ENCODE data around the gene C11orf86. TPM values are rescaled to one million over a fixed set of nuclear protein-coding genes. Genes with fewer than 3 reads are reported as not detected.
A peak's percentile ranks its signal among the peaks of the same experiment; 100 is the strongest.

The C11orf86 gene
- total RNA-seq, 1 donor from 2014 or later: not detected

DNA sequence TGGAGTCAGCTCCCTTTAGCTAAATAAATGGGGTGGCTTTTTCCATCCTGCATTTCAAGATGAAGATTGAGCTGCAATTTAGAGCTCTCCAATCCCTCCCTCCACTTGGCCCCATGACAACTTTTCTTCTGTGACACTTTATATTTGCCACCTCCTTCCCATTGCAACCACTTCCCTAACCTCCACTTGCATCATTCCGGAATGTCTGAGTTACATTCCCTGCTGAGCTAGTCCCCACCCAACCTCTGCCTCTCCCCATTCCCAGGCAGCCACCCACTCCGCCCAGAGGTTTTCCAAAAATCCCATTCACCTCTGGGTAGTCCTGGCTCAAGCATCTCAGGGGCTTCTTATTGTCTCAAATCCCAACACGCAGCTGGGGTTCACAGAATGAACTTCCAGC is 41.6 kb upstream of the C11orf86 start:
- FAIRE-seq: no peak
- H3K27ac Mint-ChIP-seq (ENCODE audit: unreplicated experiment): peak overlapping the region; percentile 44
- peaks cover 3% of the 10 kb centered on the region for H3K4me1 ChIP-seq (ENCODE audit: insufficient read depth, low read length)
- no peak overlapping the region for H3K27ac ChIP-seq (ENCODE audit: low read depth, low read length)
- no peaks in the 10 kb centered on the region for H3K36me3 ChIP-seq (ENCODE audit: insufficient read depth, low read length)
- peaks cover 7% of the 10 kb centered on the region for H3K9me3 Mint-ChIP-seq (ENCODE audit: unreplicated experiment)
- H3K36me3 Mint-ChIP-seq (ENCODE audit: low read depth, unreplicated experiment): no peaks in the 10 kb centered on the region
- peaks cover 5% of the 10 kb centered on the region for H3K4me1 Mint-ChIP-seq (ENCODE audit: low read depth, unreplicated experiment)
- H3K79me2 ChIP-seq (ENCODE audit: insufficient read depth, low read length): no peaks in the 10 kb centered on the region
- H3K9ac ChIP-seq (ENCODE audit: low read length): no peak overlapping the region
- H3K9me3 ChIP-seq (ENCODE audit: insufficient read depth, low read depth, low read length): no peaks in the 10 kb centered on the region
- peak; percentile 33 for DNase-seq (ENCODE audit: low read depth)
- H2AFZ ChIP-seq (ENCODE audit: low read depth, low read length): no peak overlapping the region
- no peak for TF ChIP-seq EZH2 (IDR thresholded peaks at IDR 0.05; ENCODE audit: insufficient read depth, low read length)
- TF ChIP-seq, protein P1, sequence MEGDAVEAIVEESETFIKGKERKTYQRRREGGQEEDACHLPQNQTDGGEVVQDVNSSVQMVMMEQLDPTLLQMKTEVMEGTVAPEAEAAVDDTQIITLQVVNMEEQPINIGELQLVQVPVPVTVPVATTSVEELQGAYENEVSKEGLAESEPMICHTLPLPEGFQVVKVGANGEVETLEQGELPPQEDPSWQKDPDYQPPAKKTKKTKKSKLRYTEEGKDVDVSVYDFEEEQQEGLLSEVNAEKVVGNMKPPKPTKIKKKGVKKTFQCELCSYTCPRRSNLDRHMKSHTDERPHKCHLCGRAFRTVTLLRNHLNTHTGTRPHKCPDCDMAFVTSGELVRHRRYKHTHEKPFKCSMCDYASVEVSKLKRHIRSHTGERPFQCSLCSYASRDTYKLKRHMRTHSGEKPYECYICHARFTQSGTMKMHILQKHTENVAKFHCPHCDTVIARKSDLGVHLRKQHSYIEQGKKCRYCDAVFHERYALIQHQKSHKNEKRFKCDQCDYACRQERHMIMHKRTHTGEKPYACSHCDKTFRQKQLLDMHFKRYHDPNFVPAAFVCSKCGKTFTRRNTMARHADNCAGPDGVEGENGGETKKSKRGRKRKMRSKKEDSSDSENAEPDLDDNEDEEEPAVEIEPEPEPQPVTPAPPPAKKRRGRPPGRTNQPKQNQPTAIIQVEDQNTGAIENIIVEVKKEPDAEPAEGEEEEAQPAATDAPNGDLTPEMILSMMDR (IDR thresholded peaks at IDR 0.05; ENCODE audit: insufficient read depth, low read depth, low read length): no peak
- H4K20me1 ChIP-seq (ENCODE audit: insufficient read depth, low read length): peaks cover 19% of the 10 kb centered on the region
- H3K4me2 ChIP-seq (ENCODE audit: low read length): no peak overlapping the region
- no peak overlapping the region for H3K4me3 Mint-ChIP-seq (ENCODE audit: unreplicated experiment)
- peaks cover 3% of the 10 kb centered on the region for H3K27me3 Mint-ChIP-seq (ENCODE audit: low read depth, unreplicated experiment)
- no peaks in the 10 kb centered on the region for H3K27me3 ChIP-seq (ENCODE audit: insufficient read depth, low read length)
- H3K4me3 ChIP-seq (ENCODE audit: insufficient read depth, low read depth, low read length): no peak overlapping the region

DNA sequence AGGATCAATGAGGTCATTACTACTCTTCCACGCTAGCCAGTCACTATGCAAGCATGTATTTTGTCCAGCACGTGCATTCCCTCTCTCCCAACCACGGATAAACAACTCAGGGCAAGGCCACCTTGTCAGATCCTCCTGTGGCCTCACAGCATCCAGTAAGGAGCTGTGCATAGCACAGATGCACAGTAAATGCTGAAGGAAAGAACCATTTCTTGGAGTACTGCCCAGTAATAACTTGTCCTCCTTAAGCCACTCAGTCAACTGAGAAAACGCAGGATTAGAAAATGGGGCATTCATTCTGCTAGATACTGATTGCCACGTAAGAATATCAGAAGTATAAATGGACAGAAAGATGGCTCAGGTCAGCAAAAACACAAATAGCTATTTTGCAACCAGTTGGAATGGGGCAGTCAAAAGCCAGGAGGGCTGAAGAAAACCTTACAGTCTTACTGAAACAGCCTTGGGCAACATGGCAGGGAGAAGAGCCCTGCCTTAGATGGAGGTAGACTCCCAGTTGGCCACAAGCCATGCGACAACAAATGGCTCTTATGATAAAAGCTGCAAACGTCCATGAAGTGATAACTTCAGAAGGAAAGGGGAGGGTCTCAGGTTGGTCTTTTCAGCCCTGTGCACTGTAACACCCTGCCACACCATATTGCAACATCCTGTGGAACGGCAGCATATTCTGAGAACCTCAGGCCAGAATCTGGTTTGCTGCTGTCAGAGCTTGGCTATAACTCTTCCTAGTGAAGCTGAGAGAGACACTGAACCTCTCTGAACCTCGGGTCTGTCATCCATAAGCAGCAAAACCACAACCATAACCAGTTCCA is 39.9 kb upstream of the C11orf86 start:
- Histone ChIP-seq H3K27ac (ENCODE audit: low read depth, low read length) (no peak overlapping the region), H3K9me3 (ENCODE audit: insufficient read depth, low read depth, low read length) (no peaks in the 10 kb centered on the region), H3K79me2 (ENCODE audit: insufficient read depth, low read length) (no peaks in the 10 kb centered on the region), H3K9ac (ENCODE audit: low read length) (no peak overlapping the region), H3K36me3 (ENCODE audit: insufficient read depth, low read length) (no peaks in the 10 kb centered on the region), H3K4me1 (ENCODE audit: insufficient read depth, low read length) (peaks cover 3% of the 10 kb centered on the region), H3K4me3 (ENCODE audit: insufficient read depth, low read depth, low read length) (no peak overlapping the region), H3K4me2 (ENCODE audit: low read length) (no peak overlapping the region), H3K27me3 (ENCODE audit: insufficient read depth, low read length) (no peaks in the 10 kb centered on the region), H2AFZ (ENCODE audit: low read depth, low read length) (no peak overlapping the region), H4K20me1 (ENCODE audit: insufficient read depth, low read length) (peaks cover 14% of the 10 kb centered on the region)
- Mint-ChIP-seq H3K27ac (ENCODE audit: unreplicated experiment) (no peak overlapping the region), H3K27me3 (ENCODE audit: low read depth, unreplicated experiment) (peaks cover 3% of the 10 kb centered on the region), H3K36me3 (ENCODE audit: low read depth, unreplicated experiment) (no peaks in the 10 kb centered on the region), H3K4me1 (ENCODE audit: low read depth, unreplicated experiment) (peaks cover 5% of the 10 kb centered on the region), H3K9me3 (ENCODE audit: unreplicated experiment) (peaks cover 7% of the 10 kb centered on the region), H3K4me3 (ENCODE audit: unreplicated experiment) (no peak overlapping the region)
- TF ChIP-seq, protein P1 (IDR thresholded peaks at IDR 0.05; ENCODE audit: insufficient read depth, low read depth, low read length): no peak
- no peak for TF ChIP-seq EZH2 (IDR thresholded peaks at IDR 0.05; ENCODE audit: insufficient read depth, low read length)
- no peak for FAIRE-seq
- DNase-seq (ENCODE audit: low read depth): peak; percentile 74

DNA sequence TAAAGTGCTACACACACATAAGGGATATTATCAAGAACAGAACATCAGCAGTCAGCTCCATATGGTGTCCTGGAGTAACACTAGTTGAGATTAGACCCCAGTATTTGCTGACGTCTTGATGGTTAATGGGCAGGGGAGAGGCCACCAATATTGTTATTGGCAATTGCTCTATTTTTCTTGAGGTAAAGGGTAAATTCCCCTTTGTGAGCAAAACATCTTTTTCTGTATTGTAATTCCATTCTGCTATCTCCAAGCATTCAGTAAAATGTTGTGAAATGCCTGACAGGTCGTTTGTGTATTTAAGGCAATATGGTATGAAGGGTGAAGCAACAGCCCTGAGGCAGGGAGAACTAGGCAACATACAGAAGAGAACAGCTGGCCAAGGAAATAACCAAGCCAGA is 38.8 kb upstream of the C11orf86 start:
- Histone ChIP-seq H3K36me3 (ENCODE audit: insufficient read depth, low read length) (no peaks in the 10 kb centered on the region), H3K9me3 (ENCODE audit: insufficient read depth, low read depth, low read length) (no peaks in the 10 kb centered on the region), H3K79me2 (ENCODE audit: insufficient read depth, low read length) (no peaks in the 10 kb centered on the region), H3K27me3 (ENCODE audit: insufficient read depth, low read length) (no peaks in the 10 kb centered on the region), H3K9ac (ENCODE audit: low read length) (no peak overlapping the region), H4K20me1 (ENCODE audit: insufficient read depth, low read length) (peaks cover 14% of the 10 kb centered on the region), H3K4me2 (ENCODE audit: low read length) (no peak overlapping the region), H3K4me1 (ENCODE audit: insufficient read depth, low read length) (peaks cover 3% of the 10 kb centered on the region), H2AFZ (ENCODE audit: low read depth, low read length) (no peak overlapping the region), H3K27ac (ENCODE audit: low read depth, low read length) (no peak overlapping the region), H3K4me3 (ENCODE audit: insufficient read depth, low read depth, low read length) (no peak overlapping the region)
- no peaks in the 10 kb centered on the region for H3K36me3 Mint-ChIP-seq (ENCODE audit: low read depth, unreplicated experiment)
- FAIRE-seq: no peak
- TF ChIP-seq EZH2 (IDR thresholded peaks at IDR 0.05; ENCODE audit: insufficient read depth, low read length): no peak
- TF ChIP-seq, protein P1 (IDR thresholded peaks at IDR 0.05; ENCODE audit: insufficient read depth, low read depth, low read length): no peak
- peaks cover 3% of the 10 kb centered on the region for H3K27me3 Mint-ChIP-seq (ENCODE audit: low read depth, unreplicated experiment)
- H3K9me3 Mint-ChIP-seq (ENCODE audit: unreplicated experiment): peaks cover 7% of the 10 kb centered on the region
- DNase-seq (ENCODE audit: low read depth): peak; percentile 94
- no peak overlapping the region for H3K27ac Mint-ChIP-seq (ENCODE audit: unreplicated experiment)
- H3K4me1 Mint-ChIP-seq (ENCODE audit: low read depth, unreplicated experiment): peaks cover 5% of the 10 kb centered on the region
- no peak overlapping the region for H3K4me3 Mint-ChIP-seq (ENCODE audit: unreplicated experiment)
